ENCODE measurements around the gene TRAF2.

TRAF2 gene

GRCh38 chr9:136947955-136948510 lies 61.7 kb downstream of the TRAF2 start:
- no peak for DNase-seq (ENCODE audit: low read depth in 2 of 2, low spot score in 1 of 2)

GRCh38 chr9:136949239-136949816 lies 63.0 kb downstream of the TRAF2 start:
- DNase-seq (ENCODE audit: low read depth in 2 of 2, low spot score in 1 of 2) = no peak

- DNase-seq (ENCODE audit: low read depth in 2 of 2, low spot score in 1 of 2) = peak; percentile 89 to 94
These were observed 63.7 kb downstream of the TRAF2 start for GRCh38 chr9:136949817-136950655.

- no peak for DNase-seq (ENCODE audit: low read depth in 2 of 2, low spot score in 1 of 2)
These were observed 64.5 kb downstream of the TRAF2 start for GRCh38 chr9:136950656-136951276.

GRCh38 chr9:136951541-136952320 lies 65.4 kb downstream of the TRAF2 start, which contains the start of gene LCN12:
LCN12 (plus strand) TSS chr9:136952273; CDS start chr9:136952328, 55 bp downstream.
- no peak for DNase-seq (ENCODE audit: low read depth in 2 of 2, low spot score in 1 of 2)

- no peak for DNase-seq (ENCODE audit: low read depth in 2 of 2, low spot score in 1 of 2)
These were observed 66.1 kb downstream of the TRAF2 start for GRCh38 chr9:136952321-136952850.

GRCh38 chr9:136952876-136953770 lies 66.8 kb downstream of the TRAF2 start:
- DNase-seq (ENCODE audit: low read depth in 2 of 2, low spot score in 1 of 2) = no peak

GRCh38 chr9:136953771-136954269 lies 67.5 kb downstream of the TRAF2 start:
- DNase-seq (ENCODE audit: low read depth in 2 of 2, low spot score in 1 of 2) = no peak

- DNase-seq (ENCODE audit: low read depth in 2 of 2, low spot score in 1 of 2) = no peak
These were observed 68.2 kb downstream of the TRAF2 start for GRCh38 chr9:136954270-136955083.

- no peak for DNase-seq (ENCODE audit: low read depth in 2 of 2, low spot score in 1 of 2)
These were observed 69.1 kb downstream of the TRAF2 start for GRCh38 chr9:136955202-136955942.

GRCh38 chr9:136955943-136956335 lies 69.6 kb downstream of the TRAF2 start:
- DNase-seq (ENCODE audit: low read depth in 2 of 2, low spot score in 1 of 2) = no peak

GRCh38 chr9:136956604-136957003 lies 70.3 kb downstream of the TRAF2 start:
- DNase-seq (ENCODE audit: low read depth in 2 of 2, low spot score in 1 of 2) = no peak

- no peak for DNase-seq (ENCODE audit: low read depth in 2 of 2, low spot score in 1 of 2)
These were observed 71.1 kb downstream of the TRAF2 start for GRCh38 chr9:136957461-136957860.

- DNase-seq (ENCODE audit: low read depth in 2 of 2, low spot score in 1 of 2) = no peak
These were observed 71.6 kb downstream of the TRAF2 start for GRCh38 chr9:136957901-136958300.

- no peak for DNase-seq (ENCODE audit: low read depth in 2 of 2, low spot score in 1 of 2)
These were observed 72.2 kb downstream of the TRAF2 start for GRCh38 chr9:136958473-136958872.

GRCh38 chr9:136958898-136959850 lies 72.9 kb downstream of the TRAF2 start:
- DNase-seq (ENCODE audit: low read depth in 2 of 2, low spot score in 1 of 2) = no peak

All from stimulated activated CD8-positive, alpha-beta memory T cell treated with anti-CD3 and anti-CD28 coated beads, Interleukin-4, amount 100 ng/mL, for 1 hour (primary cell).